ENCODE results near the gene TEX52. TPM values are rescaled to one million over a fixed set of nuclear protein-coding genes. Genes with fewer than 3 reads are reported as not detected.
"Not testable (repeated sequence)": the region's sequence is repeated elsewhere in the genome, so short reads cannot be mapped to it uniquely, and the experiment has no call there.

TEX52 gene
- total and polyA plus RNA-seq, 2 experiments from 2014 or later: not detected

- Histone ChIP-seq H3K4me1 (ENCODE audit: low read depth) (peaks cover 8% of the 10 kb centered on the region), H3K9me3 (ENCODE audit: low read depth) (no peaks in the 10 kb centered on the region), H3K4me3 (peak overlapping the region; percentile 54), H3K27ac (no peak overlapping the region), H3K36me3 (no peaks in the 10 kb centered on the region), H3K27me3 (no peaks in the 10 kb centered on the region)
- DNase-seq (ENCODE audit: low read depth in 1 of 2, low spot score in 1 of 2): peak in 1 of 2 donors; percentile 76
- TF ChIP-seq, protein P1, sequence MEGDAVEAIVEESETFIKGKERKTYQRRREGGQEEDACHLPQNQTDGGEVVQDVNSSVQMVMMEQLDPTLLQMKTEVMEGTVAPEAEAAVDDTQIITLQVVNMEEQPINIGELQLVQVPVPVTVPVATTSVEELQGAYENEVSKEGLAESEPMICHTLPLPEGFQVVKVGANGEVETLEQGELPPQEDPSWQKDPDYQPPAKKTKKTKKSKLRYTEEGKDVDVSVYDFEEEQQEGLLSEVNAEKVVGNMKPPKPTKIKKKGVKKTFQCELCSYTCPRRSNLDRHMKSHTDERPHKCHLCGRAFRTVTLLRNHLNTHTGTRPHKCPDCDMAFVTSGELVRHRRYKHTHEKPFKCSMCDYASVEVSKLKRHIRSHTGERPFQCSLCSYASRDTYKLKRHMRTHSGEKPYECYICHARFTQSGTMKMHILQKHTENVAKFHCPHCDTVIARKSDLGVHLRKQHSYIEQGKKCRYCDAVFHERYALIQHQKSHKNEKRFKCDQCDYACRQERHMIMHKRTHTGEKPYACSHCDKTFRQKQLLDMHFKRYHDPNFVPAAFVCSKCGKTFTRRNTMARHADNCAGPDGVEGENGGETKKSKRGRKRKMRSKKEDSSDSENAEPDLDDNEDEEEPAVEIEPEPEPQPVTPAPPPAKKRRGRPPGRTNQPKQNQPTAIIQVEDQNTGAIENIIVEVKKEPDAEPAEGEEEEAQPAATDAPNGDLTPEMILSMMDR (IDR thresholded peaks at IDR 0.05; ENCODE audit: low read depth, low read length): no peak
These were observed 21.3 kb upstream of the TEX52 start for GRCh38 chr12:2877953-2878732.

DNA sequence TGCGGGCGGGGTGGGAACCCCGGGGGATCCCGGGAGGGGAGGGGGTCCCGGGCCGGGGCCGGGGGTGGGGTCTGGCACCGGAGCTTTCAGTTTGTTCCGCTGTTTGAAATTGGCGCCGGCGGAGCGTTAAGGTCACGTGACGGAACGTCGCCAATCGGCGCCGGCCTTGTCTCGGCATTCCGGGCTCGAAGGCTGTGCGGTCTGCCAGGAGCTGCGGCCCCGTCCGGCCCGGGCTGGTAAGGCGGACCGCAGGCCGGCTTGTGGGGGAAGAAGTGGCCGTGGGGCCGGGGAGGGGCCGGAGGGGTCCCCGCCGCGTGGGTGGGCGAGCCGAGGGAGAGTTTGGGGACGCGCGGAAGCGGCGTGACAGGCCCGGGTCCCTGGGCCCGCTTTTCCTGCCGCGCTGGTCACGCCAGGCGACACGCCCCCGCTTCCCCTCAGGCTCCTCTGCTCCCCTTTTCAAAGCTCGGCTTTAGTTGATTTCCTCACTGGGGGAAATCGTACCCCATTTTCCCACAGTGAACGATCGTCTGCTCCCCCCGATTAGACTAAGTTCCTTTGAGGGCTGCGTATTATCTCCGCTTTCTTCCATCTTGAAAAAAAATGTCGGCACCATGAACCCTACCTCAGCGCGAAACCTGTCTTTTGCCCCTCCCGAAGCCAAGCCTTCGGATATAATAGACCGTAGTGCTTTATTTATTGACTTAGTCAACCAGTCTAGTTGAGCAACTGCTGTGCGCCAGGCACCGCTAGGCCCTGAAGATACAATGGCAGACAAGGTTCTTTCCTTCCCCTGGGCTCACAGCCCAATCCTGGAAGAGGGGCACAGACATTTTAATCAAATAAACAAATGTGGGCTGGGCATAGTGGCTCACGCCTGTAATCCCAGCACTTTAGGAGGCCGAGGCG, 20.5 kb upstream of the TEX52 start, which contains the start of the genes FOXM1 and RHNO1:
Gene FOXM1 (minus strand): TSS at position 128 of the 906 bp plus-strand sequence. CDS start 2,696 bp downstream, outside the sequence.
Gene RHNO1 (plus strand): TSS at position 177 of the 906 bp plus-strand sequence. CDS start 8,144 bp downstream, outside the sequence.
- no peaks in the 10 kb centered on the region for H3K9me3 ChIP-seq (ENCODE audit: low read depth)
- TF ChIP-seq, protein P1 (IDR thresholded peaks at IDR 0.05; ENCODE audit: low read depth, low read length): peak; percentile 13
- no peaks in the 10 kb centered on the region for H3K36me3 ChIP-seq
- DNase-seq (ENCODE audit: low read depth in 1 of 2, low spot score in 1 of 2): peak; percentile 92
- H3K27ac ChIP-seq: peak within 1 kb of the TSS; percentile 49
- peaks cover 8% of the 10 kb centered on the region for H3K4me1 ChIP-seq (ENCODE audit: low read depth)
- H3K4me3 ChIP-seq: peak within 1 kb of the TSS; percentile 54
- no peaks in the 10 kb centered on the region for H3K27me3 ChIP-seq

DNA sequence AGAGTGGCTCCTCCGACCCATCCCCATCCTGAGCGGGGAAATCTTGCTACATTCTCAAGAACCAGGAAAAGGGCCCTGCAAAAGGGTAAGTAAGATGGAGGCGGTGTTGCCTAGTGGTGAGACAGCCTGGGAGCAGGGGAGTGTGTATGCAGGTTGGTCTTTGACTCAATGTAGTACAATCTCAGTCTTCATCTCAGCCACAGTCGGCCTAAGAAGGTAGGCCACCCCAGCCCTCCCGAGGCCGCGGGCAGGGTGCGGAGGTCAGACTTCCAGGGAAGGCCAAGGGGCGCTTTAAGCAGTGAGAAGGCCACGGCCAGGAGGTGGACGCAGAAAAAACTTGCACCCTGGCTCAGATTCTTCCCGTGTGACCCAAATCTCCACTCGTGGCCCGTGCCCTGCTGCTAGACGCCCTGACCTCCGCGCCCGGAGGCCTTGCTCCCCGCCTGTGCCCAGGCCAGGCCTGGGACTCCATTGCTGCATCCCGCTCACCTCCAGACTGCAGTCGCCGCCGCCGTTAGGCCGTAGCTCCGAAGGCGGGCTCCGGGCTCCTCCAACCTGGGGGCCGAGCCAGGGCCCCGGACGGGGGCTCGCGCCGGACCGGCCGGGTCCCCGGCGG, 19.7 kb upstream of the TEX52 start:
- Histone ChIP-seq H3K4me1 (ENCODE audit: low read depth) (peaks cover 8% of the 10 kb centered on the region), H3K27me3 (no peaks in the 10 kb centered on the region), H3K9me3 (ENCODE audit: low read depth) (no peaks in the 10 kb centered on the region), H3K36me3 (no peaks in the 10 kb centered on the region), H3K4me3 (peak overlapping the region; percentile 54), H3K27ac (peak overlapping the region; percentile 49)
- DNase-seq (ENCODE audit: low read depth in 1 of 2, low spot score in 1 of 2): peak in 1 of 2 donors; percentile 18
- TF ChIP-seq, protein P1 (IDR thresholded peaks at IDR 0.05; ENCODE audit: low read depth, low read length): no peak

DNA sequence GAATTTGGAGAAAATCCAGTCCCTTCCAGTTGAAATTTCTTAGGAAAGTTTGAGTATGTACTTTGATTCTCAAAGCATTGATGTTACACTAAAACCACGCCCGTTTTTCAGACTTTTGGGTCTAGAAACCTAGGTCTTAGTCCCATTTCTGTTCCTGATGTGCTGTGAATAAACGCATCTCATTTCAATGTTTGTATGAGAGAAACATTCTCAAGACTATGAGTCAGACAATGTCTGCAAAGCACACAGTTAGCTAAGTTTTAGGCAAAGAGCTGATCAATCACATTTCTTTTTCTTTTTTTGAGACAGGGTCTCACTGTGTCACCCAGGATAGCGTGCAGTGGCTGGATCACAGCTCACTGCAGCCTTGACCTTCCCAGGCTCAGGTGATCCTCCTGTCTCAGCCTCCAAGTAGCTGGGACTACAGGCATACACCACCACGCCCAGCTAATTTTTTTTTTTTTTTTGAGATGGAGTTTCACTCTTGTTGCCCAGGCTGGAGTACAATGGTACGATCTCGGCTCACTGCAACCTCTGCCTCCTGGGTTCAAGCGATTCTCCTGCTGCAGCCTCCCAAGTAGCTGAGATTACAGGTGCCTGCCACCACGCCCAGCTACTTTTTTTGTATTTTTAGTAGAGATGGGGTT, 12.3 kb upstream of the TEX52 start:
- not testable (repeated sequence) for H3K9me3 ChIP-seq (ENCODE audit: low read depth); H3K4me1 ChIP-seq (ENCODE audit: low read depth); H3K27me3 ChIP-seq; H3K36me3 ChIP-seq; H3K4me3 ChIP-seq; DNase-seq (ENCODE audit: low read depth in 1 of 2, low spot score in 1 of 2); H3K27ac ChIP-seq

GRCh38 chr12:2864198-2864597, 7.4 kb upstream of the TEX52 start:
- Histone ChIP-seq H3K4me1 (ENCODE audit: low read depth) (no peaks in the 10 kb centered on the region), H3K27ac (no peak overlapping the region), H3K4me3 (no peak overlapping the region), H3K27me3 (no peaks in the 10 kb centered on the region), H3K36me3 (no peaks in the 10 kb centered on the region), H3K9me3 (ENCODE audit: low read depth) (no peaks in the 10 kb centered on the region)
- TF ChIP-seq, protein P1 (IDR thresholded peaks at IDR 0.05; ENCODE audit: low read depth, low read length): no peak
- DNase-seq (ENCODE audit: low read depth in 1 of 2, low spot score in 1 of 2): no peak

- not testable (repeated sequence) for H3K4me1 ChIP-seq (ENCODE audit: low read depth); H3K9me3 ChIP-seq (ENCODE audit: low read depth); H3K27ac ChIP-seq; H3K36me3 ChIP-seq; H3K4me3 ChIP-seq; DNase-seq (ENCODE audit: low read depth in 1 of 2, low spot score in 1 of 2); H3K27me3 ChIP-seq
These were observed 6.6 kb upstream of the TEX52 start for GRCh38 chr12:2863402-2863801.
